Ecto neural progenitor cell (in vitro differentiated cells): ENCODE data around the gene SRBD1.

Experiments
- DNase-seq: peaks from one replicate; pipeline ENCODE4 v3.0.0-alpha.2; 2018; ENCODE audit warnings: low spot score

SRBD1 gene

DNA sequence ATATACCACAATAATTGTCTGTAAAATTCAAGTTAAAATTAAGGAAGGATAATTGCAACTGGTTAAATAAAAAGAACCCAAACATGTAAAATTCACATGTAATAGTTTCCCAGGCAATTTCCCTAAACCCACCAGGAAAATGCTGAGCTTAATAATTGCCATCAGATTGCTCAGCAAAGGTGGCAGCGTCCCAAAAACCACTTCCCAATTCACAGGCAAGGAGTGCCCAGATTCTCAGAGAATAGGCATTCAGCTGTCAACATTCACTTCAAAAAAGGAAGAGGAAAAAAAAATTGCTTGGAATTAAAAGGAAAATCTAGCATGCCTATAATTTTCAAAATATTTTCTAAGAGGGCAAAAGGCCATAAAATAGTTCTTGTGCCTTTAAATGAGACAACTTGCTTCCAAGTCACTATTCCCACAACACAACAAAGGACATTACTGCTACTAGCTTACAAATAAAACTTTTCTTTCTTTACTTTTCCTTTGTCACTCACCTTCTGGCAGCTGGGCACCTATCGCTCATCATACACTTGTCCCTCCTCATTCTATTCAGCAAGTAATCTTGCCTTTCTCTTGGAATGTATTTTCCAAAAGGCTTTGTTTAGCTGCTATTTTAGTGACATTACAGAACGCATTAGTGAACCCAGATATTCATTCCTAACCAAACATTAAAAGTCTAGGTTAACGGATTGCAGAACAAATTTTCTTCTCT is 15.2 kb downstream of the SRBD1 start:
- DNase-seq, result no peak

DNA sequence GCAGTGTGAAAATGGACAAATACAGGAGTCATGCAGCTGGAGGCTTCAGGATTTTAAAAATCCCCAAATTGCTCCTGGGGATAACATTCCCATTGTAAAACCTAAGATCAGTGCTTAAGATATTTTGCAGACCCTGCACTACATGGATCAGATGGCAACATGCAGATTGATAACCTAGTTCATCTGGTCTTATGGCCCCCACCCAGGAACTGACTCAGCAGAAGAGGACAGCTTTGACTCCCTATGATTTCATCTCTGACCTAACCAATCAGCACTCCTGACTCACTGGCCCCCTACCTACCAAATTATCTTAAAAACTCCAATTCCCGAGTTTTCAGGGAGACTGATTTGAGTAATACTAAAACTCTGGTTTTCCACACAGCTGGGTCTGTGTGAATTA is 20.0 kb downstream of the SRBD1 start:
- no peak for DNase-seq

- no peak for DNase-seq
These were observed 22.8 kb downstream of the SRBD1 start for GRCh38 chr2:45588158-45588829.

GRCh38 chr2:45586600-45586999 is 24.5 kb downstream of the SRBD1 start:
- DNase-seq, result no peak

DNA sequence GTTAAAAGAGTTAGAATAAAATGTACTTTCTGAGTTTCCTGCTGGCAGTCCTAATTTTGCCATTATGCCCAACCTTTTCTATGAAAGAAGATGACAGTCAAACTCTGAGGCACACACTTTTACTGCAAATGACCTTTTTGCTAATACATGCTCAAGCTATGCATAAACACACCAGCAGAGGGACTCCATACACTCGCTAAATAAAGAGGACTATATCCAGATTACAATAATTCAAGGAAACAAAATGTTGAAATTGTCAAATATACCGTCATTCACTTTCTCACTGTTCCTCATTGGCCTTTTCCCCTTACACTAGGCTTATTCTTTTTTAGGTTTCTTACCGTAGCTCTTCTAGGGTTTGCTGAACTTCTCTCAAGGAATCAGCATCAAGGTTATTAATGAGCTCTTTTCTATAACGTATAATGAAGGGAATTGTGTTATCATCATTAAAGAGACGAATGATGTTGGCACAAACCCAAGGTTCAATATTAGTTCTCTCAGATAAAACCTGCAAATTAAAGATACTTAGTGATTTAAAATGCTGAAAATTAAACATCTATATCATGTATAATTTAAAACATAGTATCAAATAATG is 25.7 kb downstream of the SRBD1 start:
- no peak for DNase-seq

- no peak for DNase-seq
These were observed 27.1 kb downstream of the SRBD1 start for GRCh38 chr2:45583977-45584376.

DNA sequence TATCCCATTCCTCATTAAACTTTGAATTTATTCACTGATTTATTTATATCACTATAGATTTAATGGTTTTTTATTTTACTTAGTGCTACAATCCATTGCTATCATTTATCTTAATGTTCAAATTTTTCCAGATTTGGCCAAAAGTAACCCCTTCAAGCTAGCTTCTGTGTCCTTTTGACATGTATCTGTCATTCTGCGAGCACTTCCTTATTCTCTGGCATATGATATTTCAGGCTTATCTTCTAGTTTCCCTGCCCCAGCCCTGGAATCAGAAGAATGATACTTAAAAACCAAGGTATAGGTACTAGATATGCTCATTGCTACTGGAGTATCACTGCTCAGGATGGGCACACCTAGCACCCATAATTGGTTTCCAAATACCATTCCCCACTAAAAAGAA is 28.5 kb downstream of the SRBD1 start:
- DNase-seq, result no peak

DNA sequence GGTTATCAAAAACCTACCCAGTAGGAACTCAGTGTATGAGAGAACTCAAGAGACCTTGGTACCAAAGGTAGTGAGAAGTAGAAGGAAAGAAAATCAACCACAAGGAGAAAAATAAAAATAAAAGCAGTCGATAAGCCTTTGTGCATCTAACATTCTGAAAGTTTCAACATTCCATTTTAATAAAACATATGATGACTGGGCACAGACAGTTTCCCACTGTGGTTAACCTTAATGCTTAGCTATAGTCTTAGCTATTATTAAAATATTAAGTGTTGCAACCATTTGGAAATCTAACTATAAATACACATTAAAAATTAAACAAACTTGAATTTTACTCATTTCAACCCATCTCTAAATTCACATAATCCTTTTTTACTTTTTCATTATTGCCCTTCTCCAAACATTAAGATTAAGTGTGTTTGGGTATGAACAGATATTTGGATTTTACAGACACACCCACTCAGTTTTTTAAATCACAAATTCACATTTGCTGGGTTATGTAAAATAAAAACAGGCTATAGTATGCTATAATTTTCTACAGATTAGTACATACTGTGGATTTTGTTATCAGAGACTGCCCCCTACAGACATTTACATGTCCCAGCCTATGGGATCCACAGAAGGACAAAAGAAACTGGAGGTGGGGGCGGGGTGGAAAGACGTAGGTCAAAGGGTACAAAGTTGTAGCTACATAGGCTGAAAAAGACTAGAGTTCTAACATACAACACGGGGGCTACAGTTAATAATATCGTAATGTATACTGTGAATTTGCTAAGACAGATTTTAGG is 32.8 kb downstream of the SRBD1 start:
- no peak for DNase-seq

DNA sequence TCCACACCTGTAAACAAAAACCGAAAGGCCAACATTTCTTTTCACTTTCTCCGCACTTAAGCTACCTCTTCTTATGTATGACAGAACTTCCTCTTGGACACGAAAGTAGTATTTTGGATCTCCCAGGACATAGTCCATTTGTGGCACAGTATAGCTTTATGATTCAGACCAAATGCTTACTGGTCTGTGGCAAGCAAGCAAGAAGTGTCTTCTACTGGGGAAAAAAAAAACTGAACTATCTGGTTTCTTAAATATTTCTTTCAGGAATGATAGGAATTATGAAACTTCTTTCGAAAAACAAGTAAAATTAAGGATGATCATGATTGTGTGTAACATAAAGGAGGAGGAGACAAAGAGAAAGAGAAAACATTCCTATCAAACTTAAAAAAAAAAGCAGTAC is 33.6 kb downstream of the SRBD1 start:
- DNase-seq, result no peak

GRCh38 chr2:45575881-45576280 is 35.2 kb downstream of the SRBD1 start:
- DNase-seq, result no peak

GRCh38 chr2:45572979-45573378 is 38.1 kb downstream of the SRBD1 start:
- DNase-seq, result no peak

DNA sequence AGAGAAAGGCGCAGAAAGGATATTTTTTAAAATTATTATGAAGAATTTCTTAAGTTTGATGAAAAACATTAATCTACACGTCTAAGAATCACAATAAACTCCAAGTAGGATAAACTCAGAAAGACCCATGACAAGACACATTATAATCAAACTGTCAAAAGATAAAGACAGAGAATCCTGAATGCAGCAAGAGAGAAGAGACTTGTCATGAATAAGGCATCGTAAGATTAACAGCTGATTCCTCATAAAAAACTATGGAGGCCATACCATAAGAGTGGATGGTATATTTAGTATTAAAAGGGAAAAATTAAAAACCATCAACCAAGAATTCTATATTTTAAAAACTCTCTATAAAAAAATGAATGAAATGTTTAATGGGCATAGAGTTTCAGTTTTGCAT is 39.1 kb downstream of the SRBD1 start:
- no peak for DNase-seq

DNA sequence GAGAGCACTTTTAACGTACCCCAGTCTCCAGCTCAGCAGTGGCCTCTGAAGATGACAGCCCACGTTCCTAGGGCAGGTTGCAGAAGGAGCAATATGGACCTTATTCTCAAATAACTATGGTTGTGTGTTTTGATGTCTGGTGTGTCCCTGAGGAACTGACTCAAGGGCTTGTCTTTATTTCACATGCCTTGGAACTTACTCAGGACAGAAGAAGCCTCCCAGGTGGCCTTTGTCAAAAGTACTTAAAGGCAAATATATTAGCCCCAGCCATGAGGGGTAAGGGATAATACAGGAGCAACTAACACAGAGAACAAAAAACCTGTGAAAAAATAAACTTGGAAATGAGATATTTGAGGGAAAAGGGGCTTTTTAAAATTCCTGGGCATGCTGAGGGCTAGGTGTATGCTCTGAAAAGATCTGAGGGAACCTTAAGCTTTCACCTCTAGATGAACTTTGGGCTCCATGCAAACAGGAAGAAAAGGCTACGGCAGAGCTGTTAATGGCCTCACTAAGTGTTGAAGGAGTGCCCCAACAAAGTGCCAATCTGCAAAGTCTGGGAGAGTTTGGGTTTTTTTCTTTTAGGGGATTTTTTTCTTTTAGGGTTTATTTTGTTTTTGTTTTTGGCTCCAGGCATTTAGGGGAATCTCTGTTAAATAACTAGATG is 40.3 kb downstream of the SRBD1 start:
- no peak for DNase-seq

- no peak for DNase-seq
These were observed 42.1 kb downstream of the SRBD1 start for GRCh38 chr2:45568935-45569334.

DNA sequence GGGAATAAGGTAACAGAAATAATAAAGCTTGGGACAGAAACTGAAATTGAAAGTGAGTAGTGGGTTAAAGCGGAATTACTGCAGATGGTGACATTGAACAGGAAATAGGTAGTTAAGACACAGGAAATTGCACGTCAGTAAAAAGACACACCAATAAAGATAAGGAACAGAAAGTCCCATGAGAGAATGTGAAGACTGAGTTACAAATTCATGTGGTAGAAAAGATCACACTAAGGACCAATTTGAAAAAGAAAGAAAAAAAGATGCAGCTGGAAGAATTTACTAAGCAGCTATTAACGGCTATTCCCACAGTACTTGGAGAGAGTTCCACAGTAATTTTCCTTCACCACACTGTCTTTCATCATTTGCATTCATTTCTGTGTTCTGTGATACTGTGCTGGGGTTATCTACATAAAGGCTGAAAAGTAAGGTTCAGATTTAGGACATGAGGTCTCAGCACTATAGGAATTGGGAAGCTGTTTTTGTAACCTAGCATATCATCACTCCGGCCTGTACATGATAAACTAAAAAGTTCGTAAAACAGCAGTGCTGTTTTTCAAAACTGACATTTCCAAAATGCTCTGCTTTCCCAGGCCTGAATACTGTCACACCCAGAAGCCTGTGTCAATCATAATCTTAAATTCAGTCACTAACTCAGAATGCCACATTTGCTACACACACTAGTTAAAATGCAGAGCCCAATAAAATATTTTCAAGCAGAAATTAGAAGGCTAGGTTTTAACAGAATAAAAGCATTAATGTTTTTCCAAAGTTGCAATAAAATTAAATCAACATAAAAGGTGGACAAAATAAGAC is 42.9 kb downstream of the SRBD1 start:
- DNase-seq, result no peak

DNA sequence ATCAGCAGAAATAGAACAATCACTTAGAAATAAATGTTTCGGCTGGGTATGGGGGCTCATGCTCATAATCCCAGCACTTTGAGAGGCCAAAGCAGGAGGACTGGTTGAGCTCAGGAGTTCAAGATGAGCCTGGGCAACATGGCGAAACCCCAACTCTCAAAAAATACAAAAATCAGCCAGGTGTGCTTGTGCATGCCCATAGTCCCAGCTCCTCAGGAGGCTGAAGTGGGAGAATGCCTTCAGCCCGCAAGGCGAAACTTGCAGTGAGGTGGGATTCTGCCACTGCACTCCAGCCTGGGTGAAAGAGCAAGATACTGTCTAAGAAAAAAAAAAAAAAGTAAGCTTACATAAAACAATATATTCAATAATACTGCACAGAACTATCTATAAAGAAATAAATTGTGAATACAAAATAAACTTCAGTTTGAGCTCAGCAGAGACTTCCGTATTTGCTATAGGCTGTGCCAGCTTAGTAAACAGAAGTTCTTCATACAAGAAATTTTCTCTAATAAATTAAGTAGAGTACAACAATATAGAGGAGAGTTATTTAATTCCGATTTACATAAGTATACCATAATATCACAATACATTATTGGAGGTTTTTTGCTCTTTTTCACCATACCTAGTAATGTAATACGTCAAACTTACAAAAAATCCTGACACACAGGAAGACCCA is 43.6 kb downstream of the SRBD1 start:
- no peak for DNase-seq

DNA sequence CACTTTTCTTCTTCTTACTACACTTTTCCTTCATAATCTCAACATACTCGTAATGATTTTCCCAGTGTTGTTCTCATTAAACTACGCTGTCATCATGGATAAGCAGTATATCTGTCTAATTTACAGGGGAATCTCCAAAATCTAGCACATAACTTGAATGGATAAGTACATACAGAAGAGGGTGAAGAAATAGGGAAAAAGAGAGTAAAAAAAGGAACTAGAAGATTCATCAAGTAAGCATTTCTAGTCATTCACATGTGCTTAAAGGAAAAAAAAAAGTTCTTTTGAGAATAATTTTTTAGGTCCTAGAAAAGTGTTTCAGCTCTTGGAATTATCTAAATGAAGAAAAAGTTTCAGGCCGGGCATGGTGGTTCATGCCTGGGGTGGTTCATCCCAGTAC is 51.6 kb downstream of the SRBD1 start:
- no peak for DNase-seq

GRCh38 chr2:45554742-45555140 is 56.3 kb downstream of the SRBD1 start:
- no peak for DNase-seq

DNA sequence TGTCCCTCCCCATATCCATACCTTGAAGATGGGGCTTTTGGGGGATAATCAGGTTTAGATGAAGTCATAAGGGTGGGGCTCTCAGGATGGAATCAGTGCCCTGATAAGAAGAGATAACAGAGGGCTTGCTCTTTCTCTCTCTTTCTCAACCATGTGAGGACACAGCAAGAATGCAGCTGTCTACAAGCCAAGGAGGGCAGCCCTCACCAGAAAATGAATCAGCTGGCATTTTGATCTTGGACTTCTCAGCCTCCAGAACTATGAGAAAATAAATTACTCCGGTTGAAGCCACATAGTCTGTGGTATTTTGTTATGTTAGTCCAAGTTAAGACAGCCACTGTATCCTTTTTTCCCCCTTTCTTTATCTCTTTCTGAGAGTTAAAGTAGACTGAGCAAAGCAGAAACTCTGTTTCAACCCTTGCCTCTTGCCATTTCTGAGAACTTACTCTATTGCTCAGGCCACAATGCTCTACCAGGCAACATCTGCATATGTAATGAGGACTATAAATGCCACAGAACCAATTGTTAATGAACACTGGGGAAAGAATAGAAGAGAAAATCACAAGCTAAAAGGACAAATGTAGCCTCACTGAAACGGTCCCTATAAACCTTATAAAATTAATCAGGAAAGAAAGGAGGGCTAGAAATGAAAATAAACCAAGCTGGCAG is 56.9 kb downstream of the SRBD1 start:
- DNase-seq, result no peak

DNA sequence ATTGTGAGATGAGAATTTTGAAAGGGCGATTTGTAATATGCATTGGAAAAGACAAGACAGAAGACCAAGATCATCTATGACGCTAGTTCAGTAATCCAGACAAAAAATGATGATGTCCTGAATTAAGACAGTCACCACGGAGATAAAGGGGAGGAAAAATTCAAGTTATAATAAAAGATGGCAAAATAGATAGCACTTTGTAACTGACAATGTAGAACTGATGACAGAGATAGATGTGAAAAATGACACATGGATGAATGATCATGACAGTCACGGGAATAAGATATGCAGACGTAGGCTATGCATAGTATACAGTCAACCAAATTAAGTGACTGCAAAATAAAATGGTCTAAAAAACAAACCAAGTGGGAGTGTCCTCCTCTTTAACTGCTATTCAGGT is 59.2 kb downstream of the SRBD1 start:
- no peak for DNase-seq
